ENCODE results near the gene BABAM2. TPM values are rescaled to one million over a fixed set of nuclear protein-coding genes. Genes with fewer than 3 reads are reported as not detected.

The BABAM2 gene
- total RNA-seq, 1 experiment from 2014 or later: 57.6 TPM

DNA sequence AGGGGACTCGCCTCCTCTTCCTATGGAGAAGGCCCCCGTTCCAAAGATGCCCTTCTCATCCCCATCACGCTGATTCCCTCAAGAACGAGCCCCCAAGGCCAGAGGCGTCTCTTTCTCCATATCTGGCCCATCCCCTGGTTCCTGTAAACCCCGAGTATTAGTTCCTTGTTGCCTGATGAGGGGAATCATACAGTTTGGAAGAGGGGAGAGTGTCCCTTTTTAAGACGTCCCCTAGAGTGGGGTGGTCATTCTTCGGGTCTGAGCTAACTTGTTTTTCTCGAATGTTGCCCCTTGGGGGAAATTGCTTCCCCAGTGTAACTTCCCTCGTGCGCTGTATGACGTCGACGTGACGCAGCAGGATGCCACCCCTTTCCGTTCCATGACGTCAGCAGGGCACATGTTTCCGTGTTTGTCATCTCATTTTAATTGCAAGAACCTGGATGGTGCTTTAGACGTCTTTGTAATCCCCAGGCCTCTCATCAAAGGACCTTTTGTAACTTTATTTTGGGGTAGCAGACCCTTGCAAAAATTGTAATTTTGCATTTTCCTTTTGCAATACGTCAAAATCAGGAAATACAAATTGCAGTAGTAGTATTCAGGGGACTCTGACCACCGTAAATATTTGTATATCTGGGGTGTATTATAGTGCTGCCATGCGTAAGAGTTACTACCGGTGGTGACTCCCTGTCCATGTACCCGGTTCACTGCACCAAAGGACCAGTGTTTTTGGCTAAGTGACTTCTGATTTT is 569 bp downstream of the BABAM2 start:
- Mint-ChIP-seq H3K4me3 (ENCODE audit: unreplicated experiment) (peak overlapping the region; percentile 99), H3K9me3 (ENCODE audit: unreplicated experiment) (no peaks in the 10 kb centered on the region), H3K4me1 (ENCODE audit: insufficient read depth, unreplicated experiment) (peaks cover 29% of the 10 kb centered on the region), H3K27me3 (ENCODE audit: insufficient read depth, unreplicated experiment) (no peaks in the 10 kb centered on the region), H3K36me3 (ENCODE audit: insufficient read depth, unreplicated experiment) (peaks cover 35% of the 10 kb centered on the region), H3K27ac (ENCODE audit: low read depth, unreplicated experiment) (peak overlapping the region; percentile 100)
- BruUV-seq (replicated peaks): TSS peak; percentile 62
- DNase-seq (ENCODE audit: unreplicated experiment): peak; percentile 54
- ChIA-PET CTCF (interaction anchor here (1.1 kb wide), 1 partner anchor 168 kb away, joined by 4 read pairs; no protein-coding TSS in a partner anchor), POLR2A (interaction anchor here (0.6 to 5.7 kb wide), 27 partner anchors 20 to 547 kb away, joined by 3 to 45 read pairs (median 4); partner anchors contain the start of genes FOSL2 and MRPL33)
- no peak for TF ChIP-seq CTCF (IDR thresholded peaks at IDR 0.05; ENCODE audit: unreplicated experiment)
- intact Hi-C loops (cut with micrococcal nuclease): loop anchor here (2.0 to 5.0 kb wide), 5 partner anchors 64 to 504 kb away; no protein-coding TSS in a partner anchor

DNA sequence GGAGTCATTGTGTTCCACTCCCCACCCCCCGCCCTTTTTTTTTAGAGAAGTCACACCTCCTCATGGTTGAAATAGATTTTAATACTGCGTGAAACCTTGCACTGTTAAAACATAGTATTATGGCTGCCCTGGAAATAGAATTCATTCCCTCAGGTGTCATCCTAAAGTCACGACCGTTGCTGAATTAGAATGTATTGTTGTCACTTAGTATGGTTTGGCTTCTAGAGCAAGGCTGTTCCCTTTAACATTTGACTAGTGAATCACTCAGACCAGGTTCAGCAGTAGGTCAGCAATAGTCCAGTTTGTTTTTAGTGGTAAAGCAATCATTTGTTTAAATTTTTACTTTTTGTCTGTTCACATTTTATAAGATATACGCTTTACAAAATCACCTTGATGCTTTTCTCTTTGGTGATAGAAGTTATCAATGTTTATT is 1.2 kb downstream of the BABAM2 start:
- no peaks in the 10 kb centered on the region for H3K27me3 Mint-ChIP-seq (ENCODE audit: insufficient read depth, unreplicated experiment)
- CTCF ChIA-PET: no interaction called here
- POLR2A ChIA-PET: interaction anchor here (0.6 to 5.7 kb wide), 13 partner anchors 20 to 568 kb away, joined by 3 to 45 read pairs (median 5); partner anchors contain the start of gene MRPL33
- peak overlapping the region; percentile 99 for H3K4me3 Mint-ChIP-seq (ENCODE audit: unreplicated experiment)
- BruUV-seq (replicated peaks): no TSS peak
- DNase-seq (ENCODE audit: unreplicated experiment): no peak
- intact Hi-C loops (cut with micrococcal nuclease): loop anchor here (2.0 to 5.0 kb wide), 5 partner anchors 63 to 503 kb away; no protein-coding TSS in a partner anchor
- no peak for TF ChIP-seq CTCF (IDR thresholded peaks at IDR 0.05; ENCODE audit: unreplicated experiment)
- peaks cover 28% of the 10 kb centered on the region for H3K4me1 Mint-ChIP-seq (ENCODE audit: insufficient read depth, unreplicated experiment)
- H3K27ac Mint-ChIP-seq (ENCODE audit: low read depth, unreplicated experiment): peak overlapping the region; percentile 100
- no peaks in the 10 kb centered on the region for H3K9me3 Mint-ChIP-seq (ENCODE audit: unreplicated experiment)
- peaks cover 35% of the 10 kb centered on the region for H3K36me3 Mint-ChIP-seq (ENCODE audit: insufficient read depth, unreplicated experiment)

- no TSS peak for BruUV-seq (replicated peaks)
- intact Hi-C loops (cut with micrococcal nuclease): loop anchor here (5.0 kb wide), 1 partner anchor 186 kb away; no protein-coding TSS in a partner anchor
- H3K36me3 Mint-ChIP-seq (ENCODE audit: insufficient read depth, unreplicated experiment): peaks cover 41% of the 10 kb centered on the region
- ChIA-PET POLR2A (interaction anchor here (0.6 to 1.7 kb wide), 5 partner anchors 79 to 724 kb away, joined by 3 to 5 read pairs (median 4); partner anchors contain the start of gene FOSL2), CTCF (interaction anchor here (0.6 to 0.8 kb wide), 2 partner anchors 210 to 575 kb away, joined by 3 read pairs; no protein-coding TSS in a partner anchor)
- no peaks in the 10 kb centered on the region for H3K27me3 Mint-ChIP-seq (ENCODE audit: insufficient read depth, unreplicated experiment)
- no peak overlapping the region for H3K4me3 Mint-ChIP-seq (ENCODE audit: unreplicated experiment)
- H3K9me3 Mint-ChIP-seq (ENCODE audit: unreplicated experiment): no peaks in the 10 kb centered on the region
- TF ChIP-seq CTCF (IDR thresholded peaks at IDR 0.05; ENCODE audit: unreplicated experiment): no peak
- H3K27ac Mint-ChIP-seq (ENCODE audit: low read depth, unreplicated experiment): no peak overlapping the region
- no peak for DNase-seq (ENCODE audit: unreplicated experiment)
- H3K4me1 Mint-ChIP-seq (ENCODE audit: insufficient read depth, unreplicated experiment): peaks cover 28% of the 10 kb centered on the region
Observed at GRCh38 chr2:27893006-27893405, 2.5 kb downstream of the BABAM2 start.

GRCh38 chr2:27897717-27898116 is 7.2 kb downstream of the BABAM2 start:
- BruUV-seq (replicated peaks): no TSS peak
- POLR2A ChIA-PET: no interaction called here
- intact Hi-C loops (cut with micrococcal nuclease): no loop called here
- DNase-seq (ENCODE audit: unreplicated experiment): no peak
- H3K36me3 Mint-ChIP-seq (ENCODE audit: insufficient read depth, unreplicated experiment): peaks cover 50% of the 10 kb centered on the region
- H3K4me3 Mint-ChIP-seq (ENCODE audit: unreplicated experiment): no peak overlapping the region
- no peaks in the 10 kb centered on the region for H3K9me3 Mint-ChIP-seq (ENCODE audit: unreplicated experiment)
- CTCF ChIA-PET: no interaction called here
- H3K27me3 Mint-ChIP-seq (ENCODE audit: insufficient read depth, unreplicated experiment): no peaks in the 10 kb centered on the region
- H3K27ac Mint-ChIP-seq (ENCODE audit: low read depth, unreplicated experiment): no peak overlapping the region
- peaks cover 22% of the 10 kb centered on the region for H3K4me1 Mint-ChIP-seq (ENCODE audit: insufficient read depth, unreplicated experiment)
- TF ChIP-seq CTCF (IDR thresholded peaks at IDR 0.05; ENCODE audit: unreplicated experiment): no peak

Measured in MCF 10A (cell line).